RWPE2 (cell line): ENCODE results near the gene CASP5.
"Not testable (repeated sequence)": the region's sequence is repeated elsewhere in the genome, so short reads cannot be mapped to it uniquely, and the experiment has no call there.

Experiments
- ATAC-seq: fragments of 200-7000 bp; cut with Tn5 transposase; 3 replicates; pipeline ENCODE4 v1.9.1; 2021; ENCODE audit warnings: low read depth
- DNase-seq: peaks from one replicate; pipeline ENCODE4 v3.0.0-alpha.2; 2020; ENCODE audit warnings: low spot score
- H3K27ac ChIP-seq: fragments of 450-650 bp; 2 replicates; pipeline ENCODE4 v1.5.1; 2017; ENCODE audit warnings: mild to moderate bottlenecking; ENCODE audit not compliant: poor library complexity, severe bottlenecking
- H3K27me3 ChIP-seq: fragments of 250-450 bp; sonication (Bioruptor Pico); 2 replicates; pipeline ENCODE4 v1.5.1; 2021; ENCODE audit warnings: mild to moderate bottlenecking, moderate library complexity; ENCODE audit not compliant: insufficient read depth, poor library complexity, severe bottlenecking
- H3K36me3 ChIP-seq: fragments of 250-450 bp; sonication (Bioruptor Pico); 2 replicates; pipeline ENCODE4 v1.5.1; 2020; ENCODE audit warnings: low read depth, mild to moderate bottlenecking, moderate library complexity
- H3K4me1 ChIP-seq: fragments of 250-450 bp; sonication (Bioruptor Pico); 2 replicates; pipeline ENCODE4 v1.5.1; 2021; ENCODE audit warnings: mild to moderate bottlenecking, moderate library complexity; ENCODE audit not compliant: insufficient read depth, poor library complexity, severe bottlenecking
- H3K4me3 ChIP-seq: fragments of 250-450 bp; sonication (Bioruptor Pico); 2 replicates; pipeline ENCODE4 v1.5.1; 2021; ENCODE audit warnings: mild to moderate bottlenecking, moderate library complexity; ENCODE audit not compliant: severe bottlenecking
- H3K9me3 ChIP-seq: fragments of 250-450 bp; sonication (Bioruptor Pico); 2 replicates; pipeline ENCODE4 v1.5.1; 2021; ENCODE audit warnings: mild to moderate bottlenecking, moderate library complexity; ENCODE audit not compliant: severe bottlenecking
- TF ChIP-seq, protein P1 (sequence below): fragments of 450-650 bp; IDR thresholded peaks from one replicate; pipeline ENCODE4 v1.5.1; 2017; ENCODE audit warnings: mild to moderate bottlenecking, moderate library complexity; ENCODE audit not compliant: poor library complexity, severe bottlenecking

Gene CASP5

DNA sequence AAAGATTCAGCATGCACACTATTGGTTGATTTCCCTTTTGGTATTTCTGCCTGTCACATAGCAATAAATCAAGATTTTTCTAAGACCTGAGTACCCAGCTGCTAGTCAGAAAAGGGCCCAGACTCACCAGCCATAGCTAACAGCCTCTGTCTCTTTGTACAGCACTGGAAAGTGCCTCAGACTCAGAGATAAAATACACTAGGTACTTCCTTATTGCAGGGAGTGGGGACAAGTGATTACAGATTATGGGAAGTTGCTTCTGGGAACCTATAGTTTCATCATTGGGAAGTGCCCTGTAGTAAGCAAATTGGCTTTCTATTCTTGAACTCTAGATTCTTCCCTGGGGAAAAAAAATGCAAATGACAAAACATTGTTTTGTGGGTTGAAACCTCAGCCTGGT lies at the start of gene CASP5:
Gene CASP5, minus strand, starts transcription at position 166 of the 400 bp plus-strand sequence. Its CDS starts 32 bp downstream, at position 134.
- no peak for DNase-seq

DNA sequence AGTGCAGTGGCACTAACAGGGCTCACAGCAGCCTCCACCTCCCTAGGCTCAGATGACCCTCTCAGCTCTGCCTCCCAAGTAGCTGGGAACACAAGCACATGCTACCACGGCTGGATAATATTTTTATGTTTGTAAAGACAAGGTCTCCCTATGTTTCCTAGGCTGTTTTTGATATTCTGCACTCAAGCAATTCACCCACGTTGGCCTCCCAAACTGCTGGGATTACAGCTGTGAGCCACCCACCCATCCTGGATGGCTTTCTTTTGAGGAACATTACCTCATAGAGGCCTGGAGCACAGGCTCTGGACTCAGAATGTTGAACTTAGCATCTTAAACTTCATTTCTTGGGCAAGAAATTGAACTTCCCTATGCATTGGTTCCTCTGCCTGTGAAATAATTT lies 49.1 kb upstream of the CASP5 start:
- not testable (repeated sequence) for H3K4me3 ChIP-seq, H3K27ac ChIP-seq, H3K36me3 ChIP-seq, H3K27me3 ChIP-seq, H3K4me1 ChIP-seq, ATAC-seq, H3K9me3 ChIP-seq, DNase-seq

More for the DNA sequence above, at the start of gene CASP5:
- Histone ChIP-seq H3K4me3 (no peak within 1 kb of the TSS), H3K36me3 (peaks cover 11% of the 10 kb centered on the region), H3K27ac (no peak within 1 kb of the TSS), H3K4me1 (no peaks in the 10 kb centered on the region), H3K27me3 (no peaks in the 10 kb centered on the region), H3K9me3 (no peaks in the 10 kb centered on the region)
- ATAC-seq, result no peak
- TF ChIP-seq, protein P1, sequence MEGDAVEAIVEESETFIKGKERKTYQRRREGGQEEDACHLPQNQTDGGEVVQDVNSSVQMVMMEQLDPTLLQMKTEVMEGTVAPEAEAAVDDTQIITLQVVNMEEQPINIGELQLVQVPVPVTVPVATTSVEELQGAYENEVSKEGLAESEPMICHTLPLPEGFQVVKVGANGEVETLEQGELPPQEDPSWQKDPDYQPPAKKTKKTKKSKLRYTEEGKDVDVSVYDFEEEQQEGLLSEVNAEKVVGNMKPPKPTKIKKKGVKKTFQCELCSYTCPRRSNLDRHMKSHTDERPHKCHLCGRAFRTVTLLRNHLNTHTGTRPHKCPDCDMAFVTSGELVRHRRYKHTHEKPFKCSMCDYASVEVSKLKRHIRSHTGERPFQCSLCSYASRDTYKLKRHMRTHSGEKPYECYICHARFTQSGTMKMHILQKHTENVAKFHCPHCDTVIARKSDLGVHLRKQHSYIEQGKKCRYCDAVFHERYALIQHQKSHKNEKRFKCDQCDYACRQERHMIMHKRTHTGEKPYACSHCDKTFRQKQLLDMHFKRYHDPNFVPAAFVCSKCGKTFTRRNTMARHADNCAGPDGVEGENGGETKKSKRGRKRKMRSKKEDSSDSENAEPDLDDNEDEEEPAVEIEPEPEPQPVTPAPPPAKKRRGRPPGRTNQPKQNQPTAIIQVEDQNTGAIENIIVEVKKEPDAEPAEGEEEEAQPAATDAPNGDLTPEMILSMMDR, result no peak

DNA sequence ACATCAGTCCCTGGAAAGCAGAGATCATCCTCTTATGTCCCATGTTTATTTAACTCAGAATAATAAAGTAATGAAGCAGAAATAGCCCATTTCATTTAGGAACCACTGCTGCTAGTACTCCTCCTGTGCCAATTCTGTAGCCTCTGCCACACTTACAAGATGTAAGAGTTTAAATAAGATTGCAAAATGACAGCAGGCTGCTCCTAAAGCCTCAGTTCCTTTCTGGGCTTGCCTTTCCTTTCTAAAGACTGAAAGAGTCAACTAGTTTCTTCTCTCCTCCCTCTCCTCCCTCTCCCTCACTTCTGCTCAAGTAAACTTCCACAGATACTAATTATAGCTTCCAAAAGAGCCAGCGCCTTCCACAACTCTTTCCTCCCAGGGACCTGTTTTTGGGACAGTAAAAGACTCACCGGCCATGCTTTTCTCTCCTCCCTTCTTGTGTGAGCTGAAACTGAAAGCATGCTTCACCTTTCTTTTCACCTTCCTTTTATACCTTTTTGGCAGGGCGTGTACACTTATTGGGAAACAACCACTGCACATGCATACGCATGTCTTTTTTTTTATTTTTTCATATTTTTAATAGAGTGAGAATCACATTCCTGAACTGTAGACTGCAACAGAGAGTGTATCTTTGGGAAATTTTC lies 48.2 kb upstream of the CASP5 start:
- TF ChIP-seq, protein P1, result no peak
- Histone ChIP-seq H3K27me3 (no peaks in the 10 kb centered on the region), H3K36me3 (no peaks in the 10 kb centered on the region), H3K9me3 (no peaks in the 10 kb centered on the region), H3K4me1 (no peaks in the 10 kb centered on the region), H3K27ac (no peak overlapping the region), H3K4me3 (no peak overlapping the region)
- DNase-seq, result no peak
- no peak for ATAC-seq

DNA sequence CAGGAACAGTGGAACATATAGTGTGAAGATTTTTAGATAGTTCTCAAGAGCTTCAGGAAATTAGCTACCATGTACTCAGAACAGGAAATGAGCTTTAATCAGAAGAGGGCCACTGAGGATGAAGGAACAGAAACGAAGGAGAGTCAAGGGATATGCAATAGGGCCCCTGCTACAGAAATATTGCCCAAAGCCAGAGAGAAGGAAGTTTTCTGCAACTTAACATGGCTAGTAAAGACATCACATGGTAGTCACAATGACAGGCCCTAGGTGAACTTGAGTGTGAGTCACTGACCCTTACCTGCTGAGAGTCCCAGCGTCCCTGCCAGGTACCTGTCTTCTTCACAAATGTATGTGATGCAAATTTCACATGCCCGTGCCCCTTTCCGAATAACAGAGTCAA lies 47.3 kb upstream of the CASP5 start:
- no peaks in the 10 kb centered on the region for H3K36me3 ChIP-seq
- no peaks in the 10 kb centered on the region for H3K9me3 ChIP-seq
- no peaks in the 10 kb centered on the region for H3K27me3 ChIP-seq
- ATAC-seq (no peak), DNase-seq (no peak)
- no peaks in the 10 kb centered on the region for H3K4me1 ChIP-seq
- TF ChIP-seq, protein P1, result no peak
- no peak overlapping the region for H3K4me3 ChIP-seq
- no peak overlapping the region for H3K27ac ChIP-seq

DNA sequence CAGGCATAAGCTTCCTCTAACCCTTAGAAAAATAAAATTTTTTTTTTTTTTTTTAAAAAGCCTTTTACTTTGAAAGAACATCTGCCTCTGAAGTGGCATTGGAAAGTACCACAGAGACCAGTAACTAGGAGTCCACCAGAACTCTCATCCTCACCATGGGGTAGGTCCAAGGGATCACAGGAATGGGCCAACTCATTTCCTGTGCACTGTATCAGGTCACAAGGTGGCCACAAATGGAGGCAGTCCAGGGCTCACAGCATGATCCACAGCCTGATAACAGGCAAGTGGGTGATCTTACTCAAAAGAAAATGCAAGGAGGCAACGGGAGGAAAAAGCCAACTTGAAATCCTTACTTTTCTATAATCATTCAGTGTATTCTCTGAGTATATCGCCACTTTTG lies 46.8 kb upstream of the CASP5 start:
- DNase-seq, H3K4me1 ChIP-seq, H3K27ac ChIP-seq, ATAC-seq, H3K9me3 ChIP-seq, H3K4me3 ChIP-seq, H3K36me3 ChIP-seq, H3K27me3 ChIP-seq: not testable (repeated sequence)

DNA sequence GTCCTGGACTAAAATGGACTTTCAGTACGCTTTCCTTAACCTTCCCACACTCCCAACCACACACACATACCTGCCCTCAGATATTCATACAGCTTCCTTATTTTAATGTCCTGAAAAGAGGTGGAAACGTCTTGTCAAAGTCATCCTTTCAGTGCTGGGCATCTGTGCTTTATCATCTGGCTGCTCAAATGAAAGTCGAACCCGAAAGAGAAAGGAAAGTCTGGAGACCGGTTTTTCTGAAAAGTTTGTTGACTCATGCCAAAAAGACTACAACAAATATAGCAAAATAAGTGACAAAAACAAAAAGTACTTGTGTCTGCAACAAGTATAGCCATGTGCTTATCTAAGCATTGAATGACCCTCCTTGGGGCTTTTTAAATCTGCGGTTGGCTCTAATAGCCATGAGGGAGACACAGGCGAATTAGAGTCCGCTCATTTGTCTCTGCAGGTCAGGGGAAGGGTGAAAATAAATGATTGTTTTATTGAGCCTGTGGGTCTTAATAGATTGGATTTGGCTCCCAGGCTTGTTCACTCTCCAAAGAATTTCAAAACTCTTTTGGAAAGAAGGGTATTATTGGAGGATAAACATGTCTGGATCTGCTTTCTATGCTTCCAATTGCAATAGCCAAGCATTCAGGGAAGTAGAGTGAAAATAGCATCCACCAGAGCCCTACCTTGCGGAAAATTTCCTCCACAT lies 40.4 kb upstream of the CASP5 start:
- not testable (repeated sequence) for H3K36me3 ChIP-seq, ATAC-seq, DNase-seq

More for the DNA sequence above, 40.4 kb upstream of the CASP5 start:
- not testable (repeated sequence) for H3K4me3 ChIP-seq, H3K9me3 ChIP-seq, H3K4me1 ChIP-seq, H3K27me3 ChIP-seq, H3K27ac ChIP-seq
